ENCODE measurements around the gene IDH3A. TPM values are rescaled to one million over a fixed set of nuclear protein-coding genes. Genes with fewer than 3 reads are reported as not detected.

IDH3A gene
- total RNA-seq, 1 experiment from 2014 or later = 67.8 TPM

GRCh38 chr15:78210349-78210717, 61.2 kb downstream of the IDH3A start:
- no peaks in the 10 kb centered on the region for H3K9me2 ChIP-seq (ENCODE audit: insufficient read depth)
- no peaks in the 10 kb centered on the region for H3K36me3 ChIP-seq (ENCODE audit: low read depth)
- peak overlapping the region; percentile 62 for H3K4me2 ChIP-seq
- peaks cover 38% of the 10 kb centered on the region for H3F3A ChIP-seq (ENCODE audit: insufficient read depth, low read depth)
- DNase-seq = no peak
- H2AFZ ChIP-seq = no peak overlapping the region
- no peaks in the 10 kb centered on the region for H3K9me3 ChIP-seq (ENCODE audit: insufficient read depth, low read depth)
- ChIA-PET POLR2A (ENCODE audit: unreplicated experiment) (interaction anchor here (0.6 kb wide), 1 partner anchor 227 kb away, joined by 4 read pairs; the partner anchor contains the start of gene IREB2), CTCF (no interaction called here)
- H3K27me3 ChIP-seq (ENCODE audit: insufficient read depth, low read depth) = no peaks in the 10 kb centered on the region
- BruUV-seq (replicated peaks) = no TSS peak
- intact Hi-C loops (cut with micrococcal nuclease; ENCODE audit: unreplicated experiment) = no loop called here
- H3K4me3 ChIP-seq = peak overlapping the region; percentile 2; the same call in 1 of the 2 replicates
- TF ChIP-seq EZH2 (IDR thresholded peaks at IDR 0.05; ENCODE audit: low read depth) = no peak
- TF ChIP-seq CTCF (conservative IDR thresholded peaks at IDR 0.05) = no peak
- peak overlapping the region; percentile 68 for H3K27ac ChIP-seq
- peaks cover 93% of the 10 kb centered on the region for H3K4me1 ChIP-seq (replicated peaks; ENCODE audit: insufficient read depth)
- H3K79me2 ChIP-seq (ENCODE audit: low read depth) = no peaks in the 10 kb centered on the region
- H4K20me1 ChIP-seq (ENCODE audit: insufficient read depth) = no peaks in the 10 kb centered on the region

GRCh38 chr15:78211189-78211921, 62.2 kb downstream of the IDH3A start:
- Histone ChIP-seq H3F3A (ENCODE audit: insufficient read depth, low read depth) (peaks cover 46% of the 10 kb centered on the region), H3K4me1 (replicated peaks; ENCODE audit: insufficient read depth) (peaks cover 100% of the 10 kb centered on the region), H3K4me2 (peak overlapping the region; percentile 62), H3K4me3 (no peak overlapping the region), H3K27ac (peak overlapping the region; percentile 68; the same call in 1 of the 2 replicates), H3K9me3 (ENCODE audit: insufficient read depth, low read depth) (no peaks in the 10 kb centered on the region), H3K27me3 (ENCODE audit: insufficient read depth, low read depth) (no peaks in the 10 kb centered on the region), H4K20me1 (ENCODE audit: insufficient read depth) (no peaks in the 10 kb centered on the region), H3K79me2 (ENCODE audit: low read depth) (no peaks in the 10 kb centered on the region), H2AFZ (no peak overlapping the region), H3K36me3 (ENCODE audit: low read depth) (no peaks in the 10 kb centered on the region), H3K9me2 (ENCODE audit: insufficient read depth) (no peaks in the 10 kb centered on the region)
- POLR2A ChIA-PET (ENCODE audit: unreplicated experiment) = interaction anchor here (0.6 to 0.8 kb wide), 2 partner anchors 56 to 226 kb away, joined by 4 to 9 read pairs; partner anchors contain the start of gene IREB2
- CTCF ChIA-PET = no interaction called here
- TF ChIP-seq CTCF (conservative IDR thresholded peaks at IDR 0.05) (no peak), EZH2 (IDR thresholded peaks at IDR 0.05; ENCODE audit: low read depth) (no peak)
- DNase-seq = no peak
- intact Hi-C loops (cut with micrococcal nuclease; ENCODE audit: unreplicated experiment) = no loop called here
- BruUV-seq (replicated peaks) = no TSS peak

GRCh38 chr15:78212008-78212407, 62.8 kb downstream of the IDH3A start:
- TF ChIP-seq EZH2 (IDR thresholded peaks at IDR 0.05; ENCODE audit: low read depth) (no peak), CTCF (conservative IDR thresholded peaks at IDR 0.05) (no peak)
- POLR2A ChIA-PET (ENCODE audit: unreplicated experiment) = interaction anchor here (0.8 kb wide), 1 partner anchor 57 kb away, joined by 9 read pairs; no protein-coding TSS in a partner anchor
- Histone ChIP-seq H3F3A (ENCODE audit: insufficient read depth, low read depth) (peaks cover 48% of the 10 kb centered on the region), H3K36me3 (ENCODE audit: low read depth) (no peaks in the 10 kb centered on the region), H3K4me1 (replicated peaks; ENCODE audit: insufficient read depth) (peaks cover 100% of the 10 kb centered on the region), H3K9me2 (ENCODE audit: insufficient read depth) (no peaks in the 10 kb centered on the region), H3K4me2 (peak overlapping the region; percentile 56), H2AFZ (no peak overlapping the region), H3K9me3 (ENCODE audit: insufficient read depth, low read depth) (no peaks in the 10 kb centered on the region), H3K79me2 (ENCODE audit: low read depth) (no peaks in the 10 kb centered on the region), H3K4me3 (no peak overlapping the region), H3K27ac (no peak overlapping the region), H4K20me1 (ENCODE audit: insufficient read depth) (no peaks in the 10 kb centered on the region), H3K27me3 (ENCODE audit: insufficient read depth, low read depth) (no peaks in the 10 kb centered on the region)
- CTCF ChIA-PET = interaction anchor here (0.6 kb wide), 1 partner anchor 8 kb away, joined by 3 read pairs; no protein-coding TSS in a partner anchor
- BruUV-seq (replicated peaks) = no TSS peak
- intact Hi-C loops (cut with micrococcal nuclease; ENCODE audit: unreplicated experiment) = no loop called here
- DNase-seq = no peak
